ENCODE measurements around the gene BFAR. TPM values are rescaled to one million over a fixed set of nuclear protein-coding genes. Genes with fewer than 3 reads are reported as not detected.

The BFAR gene
- total RNA-seq, 1 donor from 2014 or later, result 90.2 TPM

- no peak overlapping the region for H3K27ac ChIP-seq
- H3K9me3 ChIP-seq, result no peaks in the 10 kb centered on the region
- peaks cover 56% of the 10 kb centered on the region for H3K36me3 ChIP-seq
- no peaks in the 10 kb centered on the region for H3K27me3 ChIP-seq (ENCODE audit: low read depth)
- no peak for TF ChIP-seq CTCF (IDR thresholded peaks at IDR 0.05)
- ATAC-seq, result no peak
- no peak overlapping the region for H3K4me3 ChIP-seq
- DNase-seq, result no peak
- intact Hi-C loops (cut with DNase I), result no loop called here
- H3K4me1 ChIP-seq, result peaks cover 27% of the 10 kb centered on the region
Measured at GRCh38 chr16:14640538-14640937, 7.8 kb downstream of the BFAR start.

- Histone ChIP-seq H3K4me1 (peaks cover 20% of the 10 kb centered on the region), H3K4me3 (no peak overlapping the region), H3K9me3 (no peaks in the 10 kb centered on the region), H3K27ac (no peak overlapping the region), H3K36me3 (peaks cover 63% of the 10 kb centered on the region), H3K27me3 (ENCODE audit: low read depth) (no peaks in the 10 kb centered on the region)
- intact Hi-C loops (cut with DNase I), result no loop called here
- ATAC-seq, result peak in 1 of 2 donors; percentile 20
- DNase-seq, result no peak
- TF ChIP-seq CTCF (IDR thresholded peaks at IDR 0.05), result no peak
Measured at GRCh38 chr16:14641206-14641605, 8.5 kb downstream of the BFAR start.

- no peak for DNase-seq
- Histone ChIP-seq H3K9me3 (no peaks in the 10 kb centered on the region), H3K4me3 (no peak overlapping the region), H3K36me3 (peaks cover 70% of the 10 kb centered on the region), H3K27me3 (ENCODE audit: low read depth) (no peaks in the 10 kb centered on the region), H3K4me1 (peaks cover 17% of the 10 kb centered on the region), H3K27ac (no peak overlapping the region)
- peak; percentile 13 to 31 for ATAC-seq
- intact Hi-C loops (cut with DNase I), result no loop called here
- TF ChIP-seq CTCF (IDR thresholded peaks at IDR 0.05), result no peak
Measured at GRCh38 chr16:14641926-14642325, 9.2 kb downstream of the BFAR start.

- H3K4me3 ChIP-seq, result no peak overlapping the region
- H3K36me3 ChIP-seq, result peaks cover 98% of the 10 kb centered on the region
- DNase-seq (no peak), ATAC-seq (no peak)
- no peak overlapping the region for H3K27ac ChIP-seq
- intact Hi-C loops (cut with DNase I), result no loop called here
- no peaks in the 10 kb centered on the region for H3K4me1 ChIP-seq
- no peak for TF ChIP-seq CTCF (IDR thresholded peaks at IDR 0.05)
- no peaks in the 10 kb centered on the region for H3K27me3 ChIP-seq (ENCODE audit: low read depth)
- no peaks in the 10 kb centered on the region for H3K9me3 ChIP-seq
Measured at GRCh38 chr16:14649816-14650215, 17.1 kb downstream of the BFAR start.

GRCh38 chr16:14650629-14651028 is 17.9 kb downstream of the BFAR start:
- no peak for TF ChIP-seq CTCF (IDR thresholded peaks at IDR 0.05)
- intact Hi-C loops (cut with DNase I), result no loop called here
- DNase-seq, result no peak
- no peak for ATAC-seq
- H3K4me3 ChIP-seq, result no peak overlapping the region
- no peaks in the 10 kb centered on the region for H3K27me3 ChIP-seq (ENCODE audit: low read depth)
- H3K9me3 ChIP-seq, result no peaks in the 10 kb centered on the region
- H3K4me1 ChIP-seq, result peaks cover 4% of the 10 kb centered on the region
- peaks cover 98% of the 10 kb centered on the region for H3K36me3 ChIP-seq
- no peak overlapping the region for H3K27ac ChIP-seq

- TF ChIP-seq CTCF (IDR thresholded peaks at IDR 0.05), result no peak
- no peak overlapping the region for H3K4me3 ChIP-seq
- peaks cover 21% of the 10 kb centered on the region for H3K4me1 ChIP-seq
- intact Hi-C loops (cut with DNase I), result no loop called here
- no peaks in the 10 kb centered on the region for H3K9me3 ChIP-seq
- DNase-seq, result no peak
- peaks cover 99% of the 10 kb centered on the region for H3K36me3 ChIP-seq
- no peaks in the 10 kb centered on the region for H3K27me3 ChIP-seq (ENCODE audit: low read depth)
- no peak overlapping the region for H3K27ac ChIP-seq
- ATAC-seq, result no peak
Measured at GRCh38 chr16:14652726-14653125, 20.0 kb downstream of the BFAR start.
